ENCODE results near the gene CCL14. TPM values are rescaled to one million over a fixed set of nuclear protein-coding genes. Genes with fewer than 3 reads are reported as not detected.

CCL14 gene
- polyA plus RNA-seq, 1 of the 3 experiments (the other 2 are of a cell fraction), result not detected

- ChIA-PET POLR2A (no interaction called here), CTCF (no interaction called here)
- Histone ChIP-seq H3K9me2 (no peaks in the 10 kb centered on the region), H3K79me2 (ENCODE audit: insufficient read depth) (no peaks in the 10 kb centered on the region), H3K4me2 (no peak overlapping the region), H3K27me3 (ENCODE audit: insufficient read depth) (no peaks in the 10 kb centered on the region; the same call in 1 of the 2 replicates), H3K9me3 (no peaks in the 10 kb centered on the region), H3F3A (replicated peaks; ENCODE audit: insufficient read depth) (no peaks in the 10 kb centered on the region), H3K27ac (ENCODE audit: low read depth in 2 of 2, low read length in 1 of 2) (no peak overlapping the region), H3K9ac (no peak overlapping the region), H2AFZ (ENCODE audit: low read depth) (no peak overlapping the region), H3K4me1 (ENCODE audit: control insufficient read depth in 1 of 2, insufficient read depth in 2 of 2, low read depth in 1 of 2, low read length in 1 of 2) (no peaks in the 10 kb centered on the region), H3K4me3 (ENCODE audit: low read depth in 2 of 2, low read length in 1 of 2) (no peak overlapping the region), H3K36me3 (replicated peaks in 1 of 2; ENCODE audit: control insufficient read depth in 1 of 2, insufficient read depth in 2 of 2, low read length in 1 of 2) (no peaks in the 10 kb centered on the region), H4K20me1 (ENCODE audit: insufficient read depth) (no peaks in the 10 kb centered on the region)
- TF ChIP-seq CTCF (IDR thresholded peaks at IDR 0.05) (no peak), GABPA (IDR thresholded peaks at IDR 0.05; ENCODE audit: low read depth) (no peak), ZBTB33 (IDR thresholded peaks at IDR 0.05; ENCODE audit: borderline replicate concordance, low read depth) (no peak), PBX3 (IDR thresholded peaks at IDR 0.05) (no peak), GATA2 (CRISPR knock-in tag; IDR thresholded peaks at IDR 0.05) (no peak), NRF1 (IDR thresholded peaks at IDR 0.05; ENCODE audit: low read depth, low read length) (no peak), FOXM1 (IDR thresholded peaks at IDR 0.05; ENCODE audit: low read depth) (no peak), TAF1 (IDR thresholded peaks at IDR 0.05; ENCODE audit: borderline replicate concordance, low read depth, low read length) (no peak), USF2 (IDR thresholded peaks at IDR 0.05; ENCODE audit: borderline replicate concordance, low read depth, low read length) (no peak), ELF1 (IDR thresholded peaks at IDR 0.05) (no peak), MXI1 (IDR thresholded peaks at IDR 0.05; ENCODE audit: low read depth, low read length) (no peak), JUND (IDR thresholded peaks at IDR 0.05) (no peak)
- no peak for DNase-seq
- WGBS (ENCODE audit: low lambda C conversion rate), result 11% methylated on average over 4 of the region's 4 CpGs
Observed at GRCh38 chr17:36036235-36036634, 49.7 kb upstream of the CCL14 start.

GRCh38 chr17:36034127-36034526 is 47.6 kb upstream of the CCL14 start:
- CTCF ChIA-PET, result no interaction called here
- no peaks in the 10 kb centered on the region for H3K4me1 ChIP-seq (ENCODE audit: control insufficient read depth in 1 of 2, insufficient read depth in 2 of 2, low read depth in 1 of 2, low read length in 1 of 2)
- H4K20me1 ChIP-seq (ENCODE audit: insufficient read depth), result no peaks in the 10 kb centered on the region
- WGBS (ENCODE audit: low lambda C conversion rate), result 3% methylated on average over 3 of the region's 3 CpGs
- H3K27me3 ChIP-seq (ENCODE audit: insufficient read depth), result no peaks in the 10 kb centered on the region; the same call in 1 of the 2 replicates
- no peak overlapping the region for H3K27ac ChIP-seq (ENCODE audit: low read depth in 2 of 2, low read length in 1 of 2)
- H3K36me3 ChIP-seq (replicated peaks in 1 of 2; ENCODE audit: control insufficient read depth in 1 of 2, insufficient read depth in 2 of 2, low read length in 1 of 2), result no peaks in the 10 kb centered on the region
- no peak for DNase-seq
- no peak overlapping the region for H3K4me2 ChIP-seq
- POLR2A ChIA-PET, result no interaction called here
- no peaks in the 10 kb centered on the region for H3K9me2 ChIP-seq
- no peaks in the 10 kb centered on the region for H3K9me3 ChIP-seq
- no peak overlapping the region for H3K4me3 ChIP-seq (ENCODE audit: low read depth in 2 of 2, low read length in 1 of 2)
- no peaks in the 10 kb centered on the region for H3K79me2 ChIP-seq (ENCODE audit: insufficient read depth)
- TF ChIP-seq YY1 (IDR thresholded peaks at IDR 0.05; ENCODE audit: low read depth) (no peak), ZBTB33 (IDR thresholded peaks at IDR 0.05; ENCODE audit: borderline replicate concordance, low read depth) (no peak), TEAD4 (IDR thresholded peaks at IDR 0.05; ENCODE audit: borderline replicate concordance, insufficient read depth) (no peak)
- H3F3A ChIP-seq (replicated peaks; ENCODE audit: insufficient read depth), result no peaks in the 10 kb centered on the region
- H2AFZ ChIP-seq (ENCODE audit: low read depth), result no peak overlapping the region
- H3K9ac ChIP-seq, result no peak overlapping the region

All from SK-N-SH (cell line).